Measurements from ENCODE around the gene ARMC9. TPM values are rescaled to one million over a fixed set of nuclear protein-coding genes. Genes with fewer than 3 reads are reported as not detected.

ARMC9 gene
- total RNA-seq, 4 donors from 2014 or later = 2.8 to 15.9 (median 6.6) TPM

GRCh38 chr2:231391981-231392380 lies 193.6 kb downstream of the ARMC9 start:
- DNase-seq (ENCODE audit: low spot score) (no peak), ATAC-seq (ENCODE audit: low FRiP score) (no peak)
- no peak for TF ChIP-seq CTCF (IDR thresholded peaks at IDR 0.05)

- no peak for TF ChIP-seq CTCF (IDR thresholded peaks at IDR 0.05)
- ATAC-seq (ENCODE audit: low FRiP score) = no peak
Observed at GRCh38 chr2:231392431-231393148, 194.2 kb downstream of the ARMC9 start.

GRCh38 chr2:231393149-231394131 lies 195.0 kb downstream of the ARMC9 start:
- no peak for TF ChIP-seq CTCF (IDR thresholded peaks at IDR 0.05)
- ATAC-seq (ENCODE audit: low FRiP score) = no peak
- DNase-seq (ENCODE audit: low spot score) = no peak

More at GRCh38 chr2:231392431-231393148, 194.2 kb downstream of the ARMC9 start:
- DNase-seq (ENCODE audit: low spot score) = no peak

- TF ChIP-seq CTCF (IDR thresholded peaks at IDR 0.05) = no peak
- DNase-seq (ENCODE audit: low spot score) (no peak), ATAC-seq (ENCODE audit: low FRiP score) (no peak)
Observed at GRCh38 chr2:231394211-231395141, 196.0 kb downstream of the ARMC9 start.

- ATAC-seq (ENCODE audit: low FRiP score) = no peak
Observed at GRCh38 chr2:231395188-231396057, 197.0 kb downstream of the ARMC9 start, which contains the start of gene B3GNT7. Gene B3GNT7 (plus strand): TSS chr2:231395710. CDS start chr2:231395804, 94 bp downstream.

More at GRCh38 chr2:231395188-231396057, 197.0 kb downstream of the ARMC9 start, which contains the start of gene B3GNT7:
- no peak for TF ChIP-seq CTCF (IDR thresholded peaks at IDR 0.05)
- DNase-seq (ENCODE audit: low spot score) = no peak

Data from omental fat pad (tissue), 4 donors.